ENCODE results near the gene ALG14. TPM values are rescaled to one million over a fixed set of nuclear protein-coding genes. Genes with fewer than 3 reads are reported as not detected.
"Not testable (repeated sequence)": the region's sequence is repeated elsewhere in the genome, so short reads cannot be mapped to it uniquely, and the experiment has no call there.

The ALG14 gene
- total RNA-seq, 1 donor from 2014 or later = 0.47 TPM

- DNase-seq (ENCODE audit: extremely low read depth, low read depth, low spot score) = no peak
Observed at GRCh38 chr1:95088303-95088702, 15.6 kb upstream of the ALG14 start.

GRCh38 chr1:95086949-95087533, 14.3 kb upstream of the ALG14 start:
- DNase-seq (ENCODE audit: extremely low read depth, low read depth, low spot score) = peak; percentile 45

- no peak for DNase-seq (ENCODE audit: extremely low read depth, low read depth, low spot score)
Observed at GRCh38 chr1:95085376-95085775, 12.6 kb upstream of the ALG14 start.

- DNase-seq (ENCODE audit: extremely low read depth, low read depth, low spot score) = no peak
Observed at GRCh38 chr1:95084317-95085176, 11.8 kb upstream of the ALG14 start.

GRCh38 chr1:95080879-95081278, 8.1 kb upstream of the ALG14 start:
- no peak for DNase-seq (ENCODE audit: extremely low read depth, low read depth, low spot score)

- DNase-seq (ENCODE audit: extremely low read depth, low read depth, low spot score) = no peak
Observed at GRCh38 chr1:95080446-95080845, 7.7 kb upstream of the ALG14 start.

GRCh38 chr1:95076034-95076433, 3.3 kb upstream of the ALG14 start:
- no peak for DNase-seq (ENCODE audit: extremely low read depth, low read depth, low spot score)

GRCh38 chr1:95073446-95073845, 695 bp upstream of the ALG14 start:
- no peak for DNase-seq (ENCODE audit: extremely low read depth, low read depth, low spot score)

- no peak for DNase-seq (ENCODE audit: extremely low read depth, low read depth, low spot score)
Observed at GRCh38 chr1:95072117-95072516, 634 bp downstream of the ALG14 start.

- no peak for DNase-seq (ENCODE audit: extremely low read depth, low read depth, low spot score)
Observed at GRCh38 chr1:95071539-95071938, 1.2 kb downstream of the ALG14 start.

GRCh38 chr1:95069710-95070093, 3.0 kb downstream of the ALG14 start:
- DNase-seq (ENCODE audit: extremely low read depth, low read depth, low spot score) = no peak

- no peak for DNase-seq (ENCODE audit: extremely low read depth, low read depth, low spot score)
Observed at GRCh38 chr1:95068956-95069709, 3.6 kb downstream of the ALG14 start.

GRCh38 chr1:95067568-95067967, 5.2 kb downstream of the ALG14 start:
- DNase-seq (ENCODE audit: extremely low read depth, low read depth, low spot score) = no peak

GRCh38 chr1:95067062-95067461, 5.7 kb downstream of the ALG14 start:
- DNase-seq (ENCODE audit: extremely low read depth, low read depth, low spot score) = no peak

- DNase-seq (ENCODE audit: extremely low read depth, low read depth, low spot score) = no peak
Observed at GRCh38 chr1:95061445-95062006, 11.2 kb downstream of the ALG14 start.

GRCh38 chr1:95058974-95059373, 13.8 kb downstream of the ALG14 start:
- DNase-seq (ENCODE audit: extremely low read depth, low read depth, low spot score) = no peak

- DNase-seq (ENCODE audit: extremely low read depth, low read depth, low spot score) = no peak
Observed at GRCh38 chr1:95057351-95057750, 15.4 kb downstream of the ALG14 start.

- DNase-seq (ENCODE audit: extremely low read depth, low read depth, low spot score) = no peak
Observed at GRCh38 chr1:95049935-95050334, 22.8 kb downstream of the ALG14 start.

- DNase-seq (ENCODE audit: extremely low read depth, low read depth, low spot score) = no peak
Observed at GRCh38 chr1:95048317-95048716, 24.4 kb downstream of the ALG14 start.

- not testable (repeated sequence) for DNase-seq (ENCODE audit: extremely low read depth, low read depth, low spot score)
Observed at GRCh38 chr1:95047624-95048023, 25.1 kb downstream of the ALG14 start.

GRCh38 chr1:95046359-95046758, 26.4 kb downstream of the ALG14 start:
- no peak for DNase-seq (ENCODE audit: extremely low read depth, low read depth, low spot score)
